GM12878 (cell line): ENCODE measurements around the gene RARB. TPM values are rescaled to one million over a fixed set of nuclear protein-coding genes. Genes with fewer than 3 reads are reported as not detected.

Source experiments
- ATAC-seq: fragments of 200-7000 bp; cut with Tn5 transposase; 3 replicates; pipeline ENCODE4 v1.9.1; 2020; ENCODE audit warnings: mild to moderate bottlenecking, moderate library complexity
- BruUV-seq: library from RNA; stranded (reverse); fragments of 400-500 nt; replicated peaks from 2 replicates; lab custom pipeline; 2021; lab: Mats Ljungman, UMichigan
- CTCF ChIA-PET: fragments of 300-600 bp; sonication (Branson Sonifier 250); formaldehyde crosslinking; extraction: SDS; loops from one replicate; lab custom pipeline; 2021; ENCODE audit warnings: inconsistent platforms; lab: Yijun Ruan, JAX
- POLR2A ChIA-PET: fragments of 350-600 bp; formaldehyde crosslinking; extraction: SDS; loops from one replicate; lab custom pipeline; 2021; ENCODE audit warnings: inconsistent platforms; lab: Charles Lee
- RAD21 ChIA-PET: fragments of 300-600 bp; sonication (Branson Sonifier 250); formaldehyde crosslinking; loops from one replicate; lab custom pipeline; 2023; ENCODE audit warnings: antibody characterized with exemption; ENCODE audit not compliant: unreplicated experiment; lab: Charles Lee
- SMC1A ChIA-PET: fragments of 300-600 bp; sonication (Branson Sonifier 250); formaldehyde crosslinking; loops from one replicate; lab custom pipeline; 2023; ENCODE audit not compliant: unreplicated experiment, uncharacterized antibody; lab: Charles Lee
- DNase-seq: peaks from one replicate; pipeline ENCODE4 v3.0.0-alpha.2; 2011; ENCODE audit warnings: low read depth, low spot score
- FAIRE-seq: peaks from 3 replicates; lab custom pipeline; 2011; peaks lifted over from hg19 to GRCh38; lab: Jason Lieb, UNC
- H2AFZ ChIP-seq: 2 replicates; pipeline ENCODE4 v1.6.0; 2011; ENCODE audit warnings: low read depth, low read length, control low read depth; ENCODE audit not compliant: control insufficient read depth
- H3K27ac ChIP-seq: 2 replicates; pipeline ENCODE4 v1.5.1; 2011; ENCODE audit warnings: control low read depth; ENCODE audit not compliant: control insufficient read depth, insufficient read depth
- H3K27me3 ChIP-seq, 2 experiments: replicated peaks in 1 of 2; 2 replicates each; pipeline versions ENCODE4 v1.6.0 to v1.6.1; 2011; ENCODE audit warnings: low read length in 1 of 2; ENCODE audit not compliant: control insufficient read depth in 2 of 2, insufficient read depth in 2 of 2
- H3K36me3 ChIP-seq, 2 experiments: 2 replicates each; pipeline ENCODE4 v1.5.1; 2011; ENCODE audit warnings: low read length in 1 of 2; ENCODE audit not compliant: control insufficient read depth in 2 of 2, insufficient read depth in 2 of 2
- H3K4me1 ChIP-seq: 2 replicates; pipeline ENCODE4 v1.6.1; 2011; ENCODE audit warnings: mild to moderate bottlenecking, low read length, moderate library complexity, mixed read lengths; ENCODE audit not compliant: control insufficient read depth, insufficient read depth
- H3K4me2 ChIP-seq: 2 replicates; pipeline ENCODE4 v1.6.0; 2011; ENCODE audit warnings: control low read depth; ENCODE audit not compliant: control insufficient read depth, insufficient read depth
- H3K4me3 ChIP-seq: fragments of 200-600 bp; sonication (generic); 2 replicates; pipeline ENCODE4 v1.5.1; 2016
- H3K79me2 ChIP-seq: 2 replicates; pipeline ENCODE4 v1.6.0; 2011; ENCODE audit warnings: low read length; ENCODE audit not compliant: control insufficient read depth, insufficient read depth
- H3K9ac ChIP-seq: 2 replicates; pipeline ENCODE4 v1.8.0; 2011; ENCODE audit warnings: low read length, control low read depth, mixed read lengths; ENCODE audit not compliant: control insufficient read depth, insufficient read depth
- H3K9me3 ChIP-seq: replicated peaks from 3 replicates; pipeline ENCODE4 v1.5.1; 2011; ENCODE audit warnings: mild to moderate bottlenecking, low read length; ENCODE audit not compliant: control insufficient read depth, insufficient read depth
- H4K20me1 ChIP-seq: 2 replicates; pipeline ENCODE4 v1.6.0; 2011; ENCODE audit not compliant: control insufficient read depth, insufficient read depth
- CHD2 ChIP-seq: IDR thresholded peaks from 2 replicates; pipeline ENCODE4 v1.6.1; 2011; ENCODE audit warnings: low read depth, low read length, improper control_type of control experiment, borderline replicate concordance
- CHD4 ChIP-seq: fragments of 200-600 bp; sonication (generic); IDR thresholded peaks from 2 replicates; pipeline ENCODE4 v1.6.1; 2016; ENCODE audit warnings: mild to moderate bottlenecking
- HDAC2 ChIP-seq: fragments of 200-600 bp; sonication (generic); IDR thresholded peaks from 2 replicates; pipeline ENCODE4 v1.6.1; 2017
- KDM1A ChIP-seq: fragments of 200-600 bp; sonication (generic); IDR thresholded peaks from 2 replicates; pipeline ENCODE4 v1.6.1; 2016; ENCODE audit warnings: borderline replicate concordance
- MEF2A ChIP-seq: IDR thresholded peaks from 2 replicates; pipeline ENCODE4 v1.6.1; 2011; ENCODE audit warnings: low read depth, mild to moderate bottlenecking, low read length, moderate library complexity; ENCODE audit not compliant: insufficient read depth
- RBBP5 ChIP-seq: fragments of 200-600 bp; sonication (generic); conservative IDR thresholded peaks from 2 replicates; pipeline ENCODE4 v1.6.1; 2016
- RUNX3 ChIP-seq: IDR thresholded peaks from 2 replicates; pipeline ENCODE4 v1.6.1; 2012; ENCODE audit warnings: low read length, inconsistent platforms
- ZNF24 ChIP-seq: fragments of 450-650 bp; IDR thresholded peaks from 2 replicates; pipeline ENCODE4 v1.6.1; 2017; ENCODE audit warnings: antibody characterized with exemption, mild to moderate bottlenecking
- WGBS: methylation state at CpG from one replicate; pipeline ENCODE4 v1.1.6; 2016; ENCODE audit warnings: low lambda C conversion rate; ENCODE audit not compliant: insufficient replicate concordance, insufficient coverage; ENCODE audit errors: missing lambda C conversion rate; 5-methylcytosine and 5-hydroxymethylcytosine counted together
- in situ Hi-C: fragments of 300-500 bp; cut with MboI; formaldehyde crosslinking; loops from 9 replicates; pipeline ENCODE4 v1.14.3; 2018; ENCODE audit warnings: mixed read lengths
- intact Hi-C: fragments of 100-400 bp; cut with micrococcal nuclease; formaldehyde crosslinking; loops from one replicate; pipeline ENCODE4 v1.14.2; 2022; ENCODE audit not compliant: unreplicated experiment
- polyA plus RNA-seq, 11 experiments: library from polyadenylated mRNA; depleted of rRNA in 4 of 11; unstranded in 6 of 11; stranded (reverse) in 5 of 11; fragments of >200 nt; fragmentation: Nextera tagmentation in 4 of 11; fragmentation: Illumina TruSeq in 1 of 11; extraction: Ambion mirVana in 4 of 11; extraction: Trizol in 1 of 11; gene quantifications; 1 replicate in 1 of 11; 2 replicates in 10 of 11; pipeline versions ENCODE4 v1.2.1 to v1.2.3, GENCODE V29; 2011 to 2016; ENCODE audit warnings: inconsistent platforms in 2 of 11, missing spikeins in 2 of 11, low read depth in 1 of 11
- total RNA-seq, 4 experiments: library from RNA; depleted of rRNA in 3 of 4; stranded (reverse); fragments of >200 nt in 3 of 4; fragmentation: Illumina TruSeq in 1 of 4; extraction: Trizol in 1 of 4; gene quantifications; 2 replicates each; pipeline versions ENCODE4 v1.2.1 to v1.2.3, GENCODE V29; 2013 to 2021
- TF ChIP-seq, protein P1 (sequence below): IDR thresholded peaks from 2 replicates; pipeline ENCODE4 v1.6.1; 2011; ENCODE audit warnings: low read depth, low read length, improper control_type of control experiment, borderline replicate concordance
- TF ChIP-seq, protein P2 (sequence below): IDR thresholded peaks from 2 replicates; pipeline ENCODE4 v1.6.1; 2012; ENCODE audit warnings: improper control_type of control experiment, low read depth, low read length; ENCODE audit not compliant: insufficient replicate concordance
- TF ChIP-seq, protein P3 (sequence below): fragments of 450-650 bp; IDR thresholded peaks from 2 replicates; pipeline ENCODE4 v1.6.1; 2017; ENCODE audit warnings: mild to moderate bottlenecking, low read depth, inconsistent platforms; ENCODE audit not compliant: poor library complexity, severe bottlenecking
- TF ChIP-seq, protein P4 (sequence below): IDR thresholded peaks from 2 replicates; pipeline ENCODE4 v1.6.1; 2011; ENCODE audit warnings: low read depth, mild to moderate bottlenecking, low read length, moderate library complexity, borderline replicate concordance; ENCODE audit errors: extremely low read depth

Gene RARB
- total and polyA plus RNA-seq, 10 of the 15 experiments (the other 5 are each of a cell fraction or from before 2014, with no cell fraction given): 0.05 to 0.06 TPM; not detected in 8

DNA sequence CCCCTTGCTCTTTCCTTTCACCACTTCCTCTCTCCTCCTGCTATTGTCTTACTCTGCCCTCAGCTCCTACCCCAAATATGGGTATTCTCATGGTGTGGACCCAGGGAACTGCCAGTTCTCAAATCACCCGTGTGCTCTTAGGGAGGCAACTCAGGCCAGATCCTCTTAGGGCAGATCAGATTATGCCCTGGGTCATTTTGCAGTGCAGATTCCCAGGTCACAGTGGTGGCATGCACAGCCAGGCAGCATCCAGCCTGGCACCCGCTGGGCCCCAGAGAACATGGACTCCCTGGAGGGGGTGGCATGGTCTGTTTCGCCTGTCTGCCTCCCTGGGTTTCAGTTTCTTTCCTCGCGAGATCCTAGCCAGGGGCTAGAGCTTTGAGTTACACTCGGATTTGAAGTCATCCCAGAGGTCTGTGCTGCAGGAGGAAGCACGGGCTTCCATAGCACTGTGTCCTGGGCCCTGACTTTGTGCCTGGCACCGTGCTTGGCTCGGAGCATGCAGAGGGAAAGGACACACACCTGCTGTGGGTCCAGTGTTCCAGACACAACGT is 140.5 kb downstream of the RARB start:
- no peak overlapping the region for H2AFZ ChIP-seq
- SMC1A ChIA-PET: interaction anchor here (0.6 kb wide), 1 partner anchor 34 kb away, joined by 3 read pairs; no protein-coding TSS in a partner anchor
- BruUV-seq: no TSS peak
- H4K20me1 ChIP-seq: no peaks in the 10 kb centered on the region; the same call in 1 of the 2 replicates
- no peak for TF ChIP-seq KDM1A
- TF ChIP-seq, protein P1, sequence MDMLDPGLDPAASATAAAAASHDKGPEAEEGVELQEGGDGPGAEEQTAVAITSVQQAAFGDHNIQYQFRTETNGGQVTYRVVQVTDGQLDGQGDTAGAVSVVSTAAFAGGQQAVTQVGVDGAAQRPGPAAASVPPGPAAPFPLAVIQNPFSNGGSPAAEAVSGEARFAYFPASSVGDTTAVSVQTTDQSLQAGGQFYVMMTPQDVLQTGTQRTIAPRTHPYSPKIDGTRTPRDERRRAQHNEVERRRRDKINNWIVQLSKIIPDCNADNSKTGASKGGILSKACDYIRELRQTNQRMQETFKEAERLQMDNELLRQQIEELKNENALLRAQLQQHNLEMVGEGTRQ: no peak
- TF ChIP-seq MEF2A: no peak
- TF ChIP-seq RBBP5: no peak
- TF ChIP-seq CHD4: no peak
- no peak for TF ChIP-seq RUNX3
- TF ChIP-seq CHD2: no peak
- no peak for TF ChIP-seq HDAC2
- TF ChIP-seq, protein P2, sequence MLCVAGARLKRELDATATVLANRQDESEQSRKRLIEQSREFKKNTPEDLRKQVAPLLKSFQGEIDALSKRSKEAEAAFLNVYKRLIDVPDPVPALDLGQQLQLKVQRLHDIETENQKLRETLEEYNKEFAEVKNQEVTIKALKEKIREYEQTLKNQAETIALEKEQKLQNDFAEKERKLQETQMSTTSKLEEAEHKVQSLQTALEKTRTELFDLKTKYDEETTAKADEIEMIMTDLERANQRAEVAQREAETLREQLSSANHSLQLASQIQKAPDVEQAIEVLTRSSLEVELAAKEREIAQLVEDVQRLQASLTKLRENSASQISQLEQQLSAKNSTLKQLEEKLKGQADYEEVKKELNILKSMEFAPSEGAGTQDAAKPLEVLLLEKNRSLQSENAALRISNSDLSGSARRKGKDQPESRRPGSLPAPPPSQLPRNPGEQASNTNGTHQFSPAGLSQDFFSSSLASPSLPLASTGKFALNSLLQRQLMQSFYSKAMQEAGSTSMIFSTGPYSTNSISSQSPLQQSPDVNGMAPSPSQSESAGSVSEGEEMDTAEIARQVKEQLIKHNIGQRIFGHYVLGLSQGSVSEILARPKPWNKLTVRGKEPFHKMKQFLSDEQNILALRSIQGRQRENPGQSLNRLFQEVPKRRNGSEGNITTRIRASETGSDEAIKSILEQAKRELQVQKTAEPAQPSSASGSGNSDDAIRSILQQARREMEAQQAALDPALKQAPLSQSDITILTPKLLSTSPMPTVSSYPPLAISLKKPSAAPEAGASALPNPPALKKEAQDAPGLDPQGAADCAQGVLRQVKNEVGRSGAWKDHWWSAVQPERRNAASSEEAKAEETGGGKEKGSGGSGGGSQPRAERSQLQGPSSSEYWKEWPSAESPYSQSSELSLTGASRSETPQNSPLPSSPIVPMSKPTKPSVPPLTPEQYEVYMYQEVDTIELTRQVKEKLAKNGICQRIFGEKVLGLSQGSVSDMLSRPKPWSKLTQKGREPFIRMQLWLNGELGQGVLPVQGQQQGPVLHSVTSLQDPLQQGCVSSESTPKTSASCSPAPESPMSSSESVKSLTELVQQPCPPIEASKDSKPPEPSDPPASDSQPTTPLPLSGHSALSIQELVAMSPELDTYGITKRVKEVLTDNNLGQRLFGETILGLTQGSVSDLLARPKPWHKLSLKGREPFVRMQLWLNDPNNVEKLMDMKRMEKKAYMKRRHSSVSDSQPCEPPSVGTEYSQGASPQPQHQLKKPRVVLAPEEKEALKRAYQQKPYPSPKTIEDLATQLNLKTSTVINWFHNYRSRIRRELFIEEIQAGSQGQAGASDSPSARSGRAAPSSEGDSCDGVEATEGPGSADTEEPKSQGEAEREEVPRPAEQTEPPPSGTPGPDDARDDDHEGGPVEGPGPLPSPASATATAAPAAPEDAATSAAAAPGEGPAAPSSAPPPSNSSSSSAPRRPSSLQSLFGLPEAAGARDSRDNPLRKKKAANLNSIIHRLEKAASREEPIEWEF: no peak
- TF ChIP-seq, protein P3, sequence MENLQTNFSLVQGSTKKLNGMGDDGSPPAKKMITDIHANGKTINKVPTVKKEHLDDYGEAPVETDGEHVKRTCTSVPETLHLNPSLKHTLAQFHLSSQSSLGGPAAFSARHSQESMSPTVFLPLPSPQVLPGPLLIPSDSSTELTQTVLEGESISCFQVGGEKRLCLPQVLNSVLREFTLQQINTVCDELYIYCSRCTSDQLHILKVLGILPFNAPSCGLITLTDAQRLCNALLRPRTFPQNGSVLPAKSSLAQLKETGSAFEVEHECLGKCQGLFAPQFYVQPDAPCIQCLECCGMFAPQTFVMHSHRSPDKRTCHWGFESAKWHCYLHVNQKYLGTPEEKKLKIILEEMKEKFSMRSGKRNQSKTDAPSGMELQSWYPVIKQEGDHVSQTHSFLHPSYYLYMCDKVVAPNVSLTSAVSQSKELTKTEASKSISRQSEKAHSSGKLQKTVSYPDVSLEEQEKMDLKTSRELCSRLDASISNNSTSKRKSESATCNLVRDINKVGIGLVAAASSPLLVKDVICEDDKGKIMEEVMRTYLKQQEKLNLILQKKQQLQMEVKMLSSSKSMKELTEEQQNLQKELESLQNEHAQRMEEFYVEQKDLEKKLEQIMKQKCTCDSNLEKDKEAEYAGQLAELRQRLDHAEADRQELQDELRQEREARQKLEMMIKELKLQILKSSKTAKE: no peak
- no peak for TF ChIP-seq ZNF24
- TF ChIP-seq, protein P4, sequence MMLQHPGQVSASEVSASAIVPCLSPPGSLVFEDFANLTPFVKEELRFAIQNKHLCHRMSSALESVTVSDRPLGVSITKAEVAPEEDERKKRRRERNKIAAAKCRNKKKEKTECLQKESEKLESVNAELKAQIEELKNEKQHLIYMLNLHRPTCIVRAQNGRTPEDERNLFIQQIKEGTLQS: no peak
- no peak overlapping the region for H3K4me2 ChIP-seq
- intact Hi-C loops (no loop called here), in situ Hi-C loops (no loop called here)
- no peaks in the 10 kb centered on the region for H3K4me1 ChIP-seq
- 34% methylated on average over 10 of the region's 10 CpGs for WGBS
- FAIRE-seq (no peak), DNase-seq (no peak), ATAC-seq (no peak)
- POLR2A ChIA-PET: no interaction called here
- H3K9ac ChIP-seq: no peak overlapping the region
- RAD21 ChIA-PET: no interaction called here
- no peak overlapping the region for H3K4me3 ChIP-seq
- H3K27me3 ChIP-seq: no peaks in the 10 kb centered on the region
- H3K9me3 ChIP-seq: no peaks in the 10 kb centered on the region
- no peaks in the 10 kb centered on the region for H3K36me3 ChIP-seq
- CTCF ChIA-PET: no interaction called here
- no peak overlapping the region for H3K27ac ChIP-seq
- H3K79me2 ChIP-seq: no peaks in the 10 kb centered on the region
